HG03457 (cell line): ENCODE measurements around the gene WNT6.

Experiments used
- ATAC-seq: cut with Tn5 transposase; IDR thresholded peaks from one replicate; pipeline ENCODE4 v1.9.1; 2021; ENCODE audit warnings: moderate number of reproducible peaks; ENCODE audit not compliant: unreplicated experiment

Gene WNT6

GRCh38 chr2:218859556-218859987 is at the start of gene WNT6:
Gene WNT6, plus strand, starts transcription at chr2:218859805. Its CDS starts 233 bp downstream, at chr2:218860038.
- ATAC-seq: no peak

- ATAC-seq: no peak
Observed at GRCh38 chr2:218810256-218810655, 49.3 kb upstream of the WNT6 start.

GRCh38 chr2:218811382-218811781 is 48.2 kb upstream of the WNT6 start:
- ATAC-seq: no peak

GRCh38 chr2:218812096-218812815 is 47.3 kb upstream of the WNT6 start:
- no peak for ATAC-seq

GRCh38 chr2:218812861-218813260 is 46.7 kb upstream of the WNT6 start:
- ATAC-seq: no peak

- ATAC-seq: no peak
Observed at GRCh38 chr2:218813771-218814460, 45.7 kb upstream of the WNT6 start.

GRCh38 chr2:218814540-218815243 is 44.9 kb upstream of the WNT6 start:
- ATAC-seq: no peak

- ATAC-seq: no peak
Observed at GRCh38 chr2:218815244-218815637, 44.4 kb upstream of the WNT6 start.

- no peak for ATAC-seq
Observed at GRCh38 chr2:218815649-218816048, 44.0 kb upstream of the WNT6 start.

GRCh38 chr2:218816561-218817011 is 43.0 kb upstream of the WNT6 start:
- no peak for ATAC-seq

GRCh38 chr2:218819093-218819492 is 40.5 kb upstream of the WNT6 start:
- ATAC-seq: no peak

- no peak for ATAC-seq
Observed at GRCh38 chr2:218820746-218821369, 38.7 kb upstream of the WNT6 start.

GRCh38 chr2:218821605-218822211 is 37.9 kb upstream of the WNT6 start:
- ATAC-seq: no peak

- no peak for ATAC-seq
Observed at GRCh38 chr2:218822622-218823021, 37.0 kb upstream of the WNT6 start.

GRCh38 chr2:218823196-218823855 is 36.3 kb upstream of the WNT6 start:
- ATAC-seq: no peak

- no peak for ATAC-seq
Observed at GRCh38 chr2:218824004-218824403, 35.6 kb upstream of the WNT6 start.

- ATAC-seq: no peak
Observed at GRCh38 chr2:218826791-218827190, 32.8 kb upstream of the WNT6 start.

- ATAC-seq: no peak
Observed at GRCh38 chr2:218827701-218828476, 31.7 kb upstream of the WNT6 start.

- ATAC-seq: no peak
Observed at GRCh38 chr2:218828477-218828778, 31.2 kb upstream of the WNT6 start.
